H1 (cell line): ENCODE data around the gene TMEM266. TPM values are rescaled to one million over a fixed set of nuclear protein-coding genes. Genes with fewer than 3 reads are reported as not detected.

Experiments
- CTCF ChIA-PET: fragments of 300-600 bp; sonication (Branson Sonifier 250); formaldehyde crosslinking; loops from one replicate; lab custom pipeline; 2021; ENCODE audit not compliant: partially characterized antibody; lab: Charles Lee
- POLR2A ChIA-PET: fragments of 300-600 bp; sonication (Branson Sonifier 250); formaldehyde crosslinking; loops from one replicate; lab custom pipeline; 2021; ENCODE audit warnings: inconsistent platforms; ENCODE audit not compliant: partially characterized antibody; lab: Charles Lee
- DNase-seq, 2 experiments: peaks; one replicate each; pipeline versions ENCODE4 v3.0.0 to v3.0.0-alpha.2; 2010 to 2022; ENCODE audit warnings: low spot score in 2 of 2, low read depth in 1 of 2, mixed read lengths in 1 of 2
- FAIRE-seq: peaks from 2 replicates; lab custom pipeline; 2011; peaks lifted over from hg19 to GRCh38; lab: Jason Lieb, UNC
- H2AFZ ChIP-seq: 2 replicates; pipeline ENCODE4 v1.8.1; 2012; ENCODE audit warnings: low read length, inconsistent platforms
- H2AK5ac ChIP-seq: 2 replicates; pipeline ENCODE4 v1.6.1; 2013; ENCODE audit warnings: low read depth, low read length
- H2BK120ac ChIP-seq: replicated peaks from 2 replicates; pipeline ENCODE3; 2013; ENCODE audit warnings: low read depth, low read length, inconsistent platforms
- H2BK12ac ChIP-seq: 2 replicates; pipeline ENCODE4 v1.6.1; 2013; ENCODE audit warnings: low read depth, low read length
- H2BK15ac ChIP-seq: 2 replicates; pipeline ENCODE4 v1.6.1; 2013; ENCODE audit warnings: low read length
- H2BK20ac ChIP-seq: 2 replicates; pipeline ENCODE4 v1.6.1; 2013; ENCODE audit warnings: low read length
- H2BK5ac ChIP-seq: 2 replicates; pipeline ENCODE4 v1.6.1; 2013; ENCODE audit warnings: low read depth, low read length
- H3K14ac ChIP-seq: 2 replicates; pipeline ENCODE4 v1.6.1; 2013; ENCODE audit warnings: inconsistent platforms; ENCODE audit not compliant: insufficient read length
- H3K18ac ChIP-seq: 2 replicates; pipeline ENCODE4 v1.6.1; 2013; ENCODE audit warnings: low read length; ENCODE audit errors: extremely low read depth
- H3K23ac ChIP-seq: 2 replicates; pipeline ENCODE4 v1.6.1; 2013; ENCODE audit warnings: inconsistent platforms; ENCODE audit not compliant: insufficient read length
- H3K23me2 ChIP-seq: 2 replicates; pipeline ENCODE4 v1.6.1; 2013; ENCODE audit warnings: low read depth, low read length
- H3K27ac ChIP-seq: 2 replicates; pipeline ENCODE4 v1.6.1; 2011; ENCODE audit warnings: low read depth, low read length, inconsistent platforms
- H3K27me3 ChIP-seq, 4 experiments: replicated peaks in 1 of 4; 1 replicate in 1 of 4; 2 replicates in 3 of 4; pipeline versions ENCODE4 v1.6.1 to v1.8.1; 2011 to 2013; ENCODE audit warnings: low read length in 3 of 4, mild to moderate bottlenecking in 3 of 4, inconsistent platforms in 2 of 4, mixed read lengths in 2 of 4, moderate library complexity in 1 of 4; ENCODE audit not compliant: control insufficient read depth in 3 of 4, insufficient read depth in 3 of 4; ENCODE audit errors: extremely low read depth in 1 of 4
- H3K36me3 ChIP-seq, 4 experiments: 2 replicates each; pipeline versions ENCODE4 v1.6.1 to v1.8.1; 2011 to 2013; ENCODE audit warnings: mild to moderate bottlenecking in 4 of 4, low read length in 3 of 4, moderate library complexity in 2 of 4, control low read depth in 1 of 4, inconsistent platforms in 1 of 4; ENCODE audit not compliant: insufficient read depth in 4 of 4, control insufficient read depth in 2 of 4
- H3K4ac ChIP-seq: replicated peaks from 2 replicates; pipeline ENCODE3; 2013; ENCODE audit warnings: low read length, low read depth, mixed read lengths, inconsistent platforms; ENCODE audit not compliant: insufficient read length
- H3K4me1 ChIP-seq, 4 experiments: replicated peaks in 1 of 4; 1 replicate in 1 of 4; 2 replicates in 3 of 4; pipeline versions ENCODE4 v1.6.1 to v1.8.1; 2011 to 2013; ENCODE audit warnings: low read length in 3 of 4, inconsistent platforms in 2 of 4, mixed read lengths in 1 of 4; ENCODE audit not compliant: insufficient read depth in 4 of 4, control insufficient read depth in 3 of 4
- H3K4me2 ChIP-seq, 2 experiments: 2 replicates each; pipeline versions ENCODE4 v1.6.1 to v1.8.1; 2011 to 2013; ENCODE audit warnings: low read depth in 2 of 2, low read length in 2 of 2, control low read depth in 1 of 2, inconsistent platforms in 1 of 2, mild to moderate bottlenecking in 1 of 2; ENCODE audit not compliant: insufficient read depth in 1 of 2
- H3K4me3 ChIP-seq, 4 experiments: fragments of 200-600, 300-600 bp in 1 of 4; sonication (generic), shearing (Covaris generic), sonication (Bioruptor Twin) in 1 of 4; 2 replicates each; pipeline versions ENCODE4 v1.5.1 to v1.8.1; 2011 to 2016; ENCODE audit warnings: low read length in 4 of 4, low read depth in 3 of 4, control low read depth in 2 of 4, inconsistent platforms in 2 of 4, mild to moderate bottlenecking in 2 of 4, mixed read lengths in 1 of 4, moderate library complexity in 1 of 4; ENCODE audit not compliant: insufficient read depth in 2 of 4; ENCODE audit errors: extremely low read depth in 1 of 4
- H3K56ac ChIP-seq: replicated peaks from 2 replicates; pipeline ENCODE3; 2013; ENCODE audit warnings: low read depth, mild to moderate bottlenecking, mixed read lengths, low read length, inconsistent platforms; ENCODE audit not compliant: insufficient read length
- H3K79me1 ChIP-seq: 2 replicates; pipeline ENCODE4 v1.6.1; 2013; ENCODE audit warnings: low read depth, low read length, control low read depth
- H3K79me2 ChIP-seq, 2 experiments: 2 replicates each; pipeline versions ENCODE4 v1.6.1 to v1.8.1; 2012 to 2013; ENCODE audit warnings: low read length in 2 of 2, mild to moderate bottlenecking in 2 of 2, inconsistent platforms in 1 of 2; ENCODE audit not compliant: insufficient read depth in 2 of 2, control insufficient read depth in 1 of 2
- H3K9ac ChIP-seq, 4 experiments: replicated peaks in 1 of 4; 1 replicate in 1 of 4; 2 replicates in 3 of 4; pipeline versions ENCODE4 v1.6.1 to v1.8.1; 2011 to 2013; ENCODE audit warnings: low read depth in 3 of 4, low read length in 3 of 4, control low read depth in 2 of 4, mild to moderate bottlenecking in 2 of 4, moderate library complexity in 2 of 4, inconsistent platforms in 1 of 4; ENCODE audit errors: extremely low read depth in 1 of 4
- H3K9me3 ChIP-seq, 2 experiments: 2 replicates each; pipeline versions ENCODE4 v1.6.1 to v1.8.1; 2012 to 2013; ENCODE audit warnings: mild to moderate bottlenecking in 2 of 2, moderate library complexity in 2 of 2, control low read depth in 1 of 2, inconsistent platforms in 1 of 2, low read depth in 1 of 2, low read length in 1 of 2, mixed read lengths in 1 of 2; ENCODE audit not compliant: insufficient read depth in 2 of 2
- H4K20me1 ChIP-seq, 2 experiments: replicated peaks in 1 of 2; 2 replicates each; pipeline versions ENCODE3 to v1.8.1; 2011 to 2013; ENCODE audit warnings: inconsistent platforms in 2 of 2, low read length in 2 of 2, mild to moderate bottlenecking in 1 of 2; ENCODE audit not compliant: insufficient read depth in 2 of 2, control insufficient read depth in 1 of 2
- H4K5ac ChIP-seq: 2 replicates; pipeline ENCODE4 v1.6.1; 2013; ENCODE audit warnings: low read length, low read depth, mixed read lengths, inconsistent platforms; ENCODE audit not compliant: insufficient read length
- H4K8ac ChIP-seq: 2 replicates; pipeline ENCODE4 v1.8.0; 2013; ENCODE audit warnings: mild to moderate bottlenecking, moderate library complexity, low read length, inconsistent platforms; ENCODE audit not compliant: insufficient read depth; ENCODE audit errors: extremely low read depth
- H4K91ac ChIP-seq: replicated peaks from 2 replicates; pipeline ENCODE3; 2013; ENCODE audit warnings: low read length, mixed read lengths, inconsistent platforms; ENCODE audit not compliant: insufficient read length
- GABPA ChIP-seq: IDR thresholded peaks from 2 replicates; pipeline ENCODE4 v1.6.1; 2011; ENCODE audit warnings: mild to moderate bottlenecking, low read length, moderate library complexity, borderline replicate concordance; ENCODE audit not compliant: insufficient read depth
- HDAC2 ChIP-seq, 2 experiments: fragments of 300-600 bp in 1 of 2; sonication (generic) in 1 of 2; IDR thresholded peaks; 2 replicates each; pipeline ENCODE4 v1.6.1; 2011 to 2012; ENCODE audit warnings: low read depth in 2 of 2, low read length in 2 of 2, mild to moderate bottlenecking in 2 of 2, moderate library complexity in 2 of 2, borderline replicate concordance in 1 of 2, inconsistent platforms in 1 of 2
- KDM5A ChIP-seq: fragments of 200-600 bp; IDR thresholded peaks from 2 replicates; pipeline ENCODE4 v1.7.1; 2012; ENCODE audit warnings: mild to moderate bottlenecking, low read length, inconsistent platforms, mixed read lengths
- POU5F1 ChIP-seq: IDR thresholded peaks from 2 replicates; pipeline ENCODE4 v1.6.1; 2011; ENCODE audit warnings: low read depth, mild to moderate bottlenecking, low read length, moderate library complexity
- RNF2 ChIP-seq: fragments of 200-900, 300-1000 bp; sonication (generic); IDR thresholded peaks from 2 replicates; pipeline ENCODE4 v1.7.1; 2016; ENCODE audit warnings: borderline replicate concordance, low read depth, mild to moderate bottlenecking, antibody characterized with exemption, low read length; ENCODE audit not compliant: poor library complexity, severe bottlenecking; ENCODE audit errors: missing control alignments
- SIN3A ChIP-seq, 2 experiments: IDR thresholded peaks in 1 of 2; conservative IDR thresholded peaks in 1 of 2; 2 replicates each; pipeline ENCODE4 v1.6.1; 2011 to 2012; ENCODE audit warnings: low read length in 2 of 2, improper control_type of control experiment in 1 of 2, low read depth in 1 of 2, mild to moderate bottlenecking in 1 of 2
- SRF ChIP-seq: IDR thresholded peaks from 2 replicates; pipeline ENCODE4 v1.6.1; 2011; ENCODE audit warnings: mild to moderate bottlenecking, low read depth, low read length, moderate library complexity
- USF2 ChIP-seq: IDR thresholded peaks from 2 replicates; pipeline ENCODE4 v1.6.1; 2011; ENCODE audit warnings: low read length, improper control_type of control experiment
- WGBS, 2 experiments: shearing (Covaris generic) in 1 of 2; methylation state at CpG; one replicate each; pipeline versions ENCODE4 v1.1.6 to v1.1.7; 2013 to 2015; ENCODE audit warnings: low lambda C conversion rate in 2 of 2, mixed read lengths in 2 of 2, inconsistent platforms in 1 of 2, low coverage in 1 of 2, missing lambda C conversion rate in 1 of 2; ENCODE audit not compliant: insufficient replicate concordance in 2 of 2, insufficient coverage in 1 of 2, insufficient read length in 1 of 2; ENCODE audit errors: extremely low coverage in 1 of 2, missing lambda C conversion rate in 1 of 2; 5-methylcytosine and 5-hydroxymethylcytosine counted together
- polyA plus RNA-seq, 7 experiments: library from polyadenylated mRNA; depleted of rRNA in 3 of 7; stranded (reverse) in 5 of 7; unstranded in 2 of 7; fragments of >200 nt in 5 of 7; fragments of 200-250 nt in 2 of 7; gene quantifications; 1 replicate in 5 of 7; 2 replicates in 1 of 7; 4 replicates in 1 of 7; pipeline versions ENCODE4 v1.2.1 to v1.2.3, GENCODE V29; 2011 to 2013; ENCODE audit warnings: missing spikeins in 2 of 7, mixed read lengths in 2 of 7
- total RNA-seq: library from RNA; stranded (reverse); fragmentation: NEBNext Ultra II Directional; extraction: Animal tissue kit (Norgen Biotek cat#: 25700); gene quantifications from 2 replicates; pipeline ENCODE4 v1.2.1, GENCODE V29; 2021
- TF ChIP-seq, protein P1 (sequence below): IDR thresholded peaks from 2 replicates; pipeline ENCODE4 v1.6.1; 2012; ENCODE audit warnings: inconsistent platforms

The TMEM266 gene
- total and polyA plus RNA-seq, 2 of the 8 experiments (the other 6 are each of a cell fraction or from before 2014, with no cell fraction given) = 2.6 TPM

DNA sequence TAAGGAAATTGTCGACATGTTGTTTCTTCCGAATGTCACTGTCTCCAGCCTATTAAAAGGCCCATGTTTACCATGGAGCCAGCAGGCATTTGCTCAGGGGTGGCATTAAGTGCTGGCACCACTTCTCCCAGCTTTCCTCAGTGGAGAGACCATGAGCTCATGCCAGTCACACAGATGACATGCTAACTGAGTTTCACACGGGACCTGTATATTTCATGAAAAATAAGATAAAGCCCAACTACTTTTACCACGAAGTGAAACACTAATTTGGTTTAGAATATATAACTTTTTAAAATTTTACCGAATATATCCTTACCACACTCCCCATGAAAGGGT, 158.1 kb downstream of the TMEM266 start:
- no peak for DNase-seq
- ChIA-PET POLR2A (no interaction called here), CTCF (interaction anchor here (0.8 to 1.6 kb wide), 4 partner anchors 11 to 115 kb away, joined by 3 to 6 read pairs (median 4); no protein-coding TSS in a partner anchor)
- Histone ChIP-seq H4K91ac (no peak overlapping the region), H3K79me1 (no peaks in the 10 kb centered on the region), H3K23ac (no peak overlapping the region), H2BK120ac (no peak overlapping the region), H2BK5ac (no peak overlapping the region), H2AK5ac (no peak overlapping the region), H3K4me1 (no peaks in the 10 kb centered on the region), H3K23me2 (no peaks in the 10 kb centered on the region), H3K9me3 (no peaks in the 10 kb centered on the region), H3K27ac (no peak overlapping the region), H4K5ac (no peak overlapping the region), H3K79me2 (no peaks in the 10 kb centered on the region), H3K4ac (no peak overlapping the region), H3K27me3 (no peaks in the 10 kb centered on the region), H4K8ac (no peak overlapping the region), H3K18ac (no peak overlapping the region), H2AFZ (no peak overlapping the region), H3K36me3 (peaks cover 0 to 4% (median 0%) of the 10 kb centered on the region in 4 experiments; a peak in 2 of 8 replicates), H3K56ac (no peak overlapping the region), H2BK20ac (no peak overlapping the region), H2BK15ac (no peak overlapping the region), H3K4me2 (no peak overlapping the region), H4K20me1 (no peaks in the 10 kb centered on the region), H3K9ac (no peak overlapping the region), H3K14ac (no peak overlapping the region), H3K4me3 (no peak overlapping the region), H2BK12ac (no peak overlapping the region)
- TF ChIP-seq SRF (no peak), RNF2 (no peak), HDAC2 (IDR thresholded peaks at IDR 0.05; ENCODE audit: borderline replicate concordance in 1 of 2, low read depth in 2 of 2, low read length in 2 of 2) (no peak), POU5F1 (no peak), GABPA (no peak), USF2 (no peak), KDM5A (no peak), SIN3A (conservative IDR thresholded peaks at IDR 0.05 in 1 of 2, IDR thresholded peaks at IDR 0.05 in 1 of 2; ENCODE audit: low read depth in 1 of 2, low read length in 2 of 2) (no peak)
- TF ChIP-seq, protein P1, sequence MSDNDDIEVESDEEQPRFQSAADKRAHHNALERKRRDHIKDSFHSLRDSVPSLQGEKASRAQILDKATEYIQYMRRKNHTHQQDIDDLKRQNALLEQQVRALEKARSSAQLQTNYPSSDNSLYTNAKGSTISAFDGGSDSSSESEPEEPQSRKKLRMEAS = no peak
- WGBS, 2 experiments = 92% methylated on average over 5 of the region's 5 CpGs; no CpG with 5 or more reads in 1 of the 2 experiments
- FAIRE-seq = no peak
